Neuronal stem cell (in vitro differentiated cells): ENCODE results near the gene RASGRF1.

Experiments used
- DNase-seq: peaks from one replicate; pipeline ENCODE4 v3.0.0-alpha.2; 2013; ENCODE audit warnings: low spot score
- H2AFZ ChIP-seq: one replicate; pipeline ENCODE4 v1.6.1; 2013; ENCODE audit warnings: mild to moderate bottlenecking, low read length, inconsistent platforms
- H2AK5ac ChIP-seq: 2 replicates; pipeline ENCODE4 v1.6.1; 2013; ENCODE audit warnings: low read depth, mild to moderate bottlenecking, inconsistent platforms, low read length, moderate library complexity, mixed read lengths
- H2BK120ac ChIP-seq: 2 replicates; pipeline ENCODE4 v1.6.1; 2013; ENCODE audit warnings: low read depth, mild to moderate bottlenecking, inconsistent platforms, low read length, moderate library complexity, mixed read lengths
- H2BK12ac ChIP-seq: one replicate; pipeline ENCODE4 v1.6.1; 2013; ENCODE audit warnings: low read length, inconsistent platforms
- H2BK15ac ChIP-seq: 2 replicates; pipeline ENCODE4 v1.6.1; 2013; ENCODE audit warnings: mild to moderate bottlenecking, low read length, inconsistent platforms, mixed read lengths
- H2BK5ac ChIP-seq: one replicate; pipeline ENCODE4 v1.6.1; 2013; ENCODE audit warnings: inconsistent platforms, mild to moderate bottlenecking, low read length, moderate library complexity
- H3K14ac ChIP-seq: one replicate; pipeline ENCODE4 v1.6.1; 2013; ENCODE audit warnings: low read length, inconsistent platforms
- H3K18ac ChIP-seq: 2 replicates; pipeline ENCODE4 v1.6.1; 2013; ENCODE audit warnings: low read length, inconsistent platforms
- H3K23ac ChIP-seq: 2 replicates; pipeline ENCODE4 v1.6.1; 2013; ENCODE audit warnings: low read depth, mild to moderate bottlenecking, mixed read lengths, low read length, inconsistent platforms; ENCODE audit not compliant: poor library complexity
- H3K27ac ChIP-seq: replicated peaks from 3 replicates; pipeline ENCODE4 v1.5.1; 2013; ENCODE audit warnings: low read length, inconsistent platforms
- H3K27me3 ChIP-seq, 3 experiments: 2 replicates each; pipeline ENCODE4 v1.6.1; 2013; ENCODE audit warnings: low read length in 3 of 3, mild to moderate bottlenecking in 2 of 3, inconsistent platforms in 1 of 3, low read depth in 1 of 3, mixed read lengths in 1 of 3, moderate library complexity in 1 of 3; ENCODE audit not compliant: control insufficient read depth in 3 of 3, insufficient read depth in 3 of 3
- H3K36me3 ChIP-seq, 2 donors: replicated peaks in 1 of 2; 2 replicates each; pipeline ENCODE4 v1.6.1; 2013; ENCODE audit warnings: low read length in 2 of 2; ENCODE audit not compliant: control insufficient read depth in 2 of 2, insufficient read depth in 2 of 2
- H3K4ac ChIP-seq: 2 replicates; pipeline ENCODE4 v1.6.1; 2013; ENCODE audit warnings: inconsistent platforms, mild to moderate bottlenecking, low read length, moderate library complexity
- H3K4me1 ChIP-seq, 2 donors: 1 replicate in 1 of 2; 2 replicates in 1 of 2; pipeline ENCODE4 v1.6.1; 2013; ENCODE audit warnings: low read length in 2 of 2, low read depth in 1 of 2; ENCODE audit not compliant: control insufficient read depth in 2 of 2, insufficient read depth in 1 of 2
- H3K4me2 ChIP-seq: one replicate; pipeline ENCODE4 v1.6.1; 2013; ENCODE audit warnings: mild to moderate bottlenecking, low read length, inconsistent platforms; ENCODE audit not compliant: insufficient read depth, poor library complexity, severe bottlenecking
- H3K4me3 ChIP-seq, 2 donors: 2 replicates each; pipeline ENCODE4 v1.5.1; 2013; ENCODE audit warnings: low read length in 2 of 2, mild to moderate bottlenecking in 2 of 2, inconsistent platforms in 1 of 2, moderate library complexity in 1 of 2
- H3K79me1 ChIP-seq: one replicate; pipeline ENCODE4 v1.6.1; 2013; ENCODE audit warnings: low read depth, mild to moderate bottlenecking, inconsistent platforms, low read length, moderate library complexity
- H3K9ac ChIP-seq: one replicate; pipeline ENCODE4 v1.6.1; 2013; ENCODE audit warnings: mild to moderate bottlenecking, low read depth, low read length, inconsistent platforms; ENCODE audit not compliant: poor library complexity
- H3K9me3 ChIP-seq, 2 donors: replicated peaks in 1 of 2; 2 replicates each; pipeline versions ENCODE3 to v1.6.1; 2013; ENCODE audit warnings: low read length in 2 of 2, mild to moderate bottlenecking in 2 of 2, inconsistent platforms in 1 of 2, low read depth in 1 of 2, mixed read lengths in 1 of 2, moderate library complexity in 1 of 2; ENCODE audit not compliant: control insufficient read depth in 2 of 2, insufficient read depth in 1 of 2
- H4K8ac ChIP-seq: one replicate; pipeline ENCODE4 v1.6.1; 2013; ENCODE audit warnings: low read depth, mild to moderate bottlenecking, inconsistent platforms, low read length, moderate library complexity
- H4K91ac ChIP-seq: one replicate; pipeline ENCODE4 v1.6.1; 2013; ENCODE audit warnings: low read length, low read depth, mild to moderate bottlenecking, inconsistent platforms; ENCODE audit not compliant: poor library complexity
- WGBS, 2 donors: extraction: QIAGEN DNeasy Blood & Tissue Kit; methylation state at CpG; one replicate each; pipeline ENCODE4 v1.1.7; 2013; ENCODE audit warnings: missing lambda C conversion rate in 2 of 2, mixed read lengths in 1 of 2; ENCODE audit not compliant: insufficient read length in 2 of 2, insufficient replicate concordance in 1 of 2; ENCODE audit errors: extremely low coverage in 2 of 2; 5-methylcytosine and 5-hydroxymethylcytosine counted together

The RASGRF1 gene

GRCh38 chr15:78910271-78910670 lies 180.3 kb downstream of the RASGRF1 start:
- Histone ChIP-seq H3K79me1 (peaks cover 2% of the 10 kb centered on the region), H3K36me3 (peaks cover 33 to 91% of the 10 kb centered on the region in 2 donors), H2AK5ac (no peak overlapping the region), H2AFZ (no peak overlapping the region), H3K4me3 (no peak overlapping the region), H3K23ac (no peak overlapping the region), H2BK15ac (no peak overlapping the region), H3K27me3 (no peaks in the 10 kb centered on the region), H3K4ac (no peak overlapping the region), H3K14ac (no peak overlapping the region), H3K18ac (no peak overlapping the region), H4K8ac (no peak overlapping the region), H2BK12ac (no peak overlapping the region), H2BK120ac (no peak overlapping the region), H3K4me2 (no peak overlapping the region), H3K27ac (no peak overlapping the region), H3K4me1 (no peaks in the 10 kb centered on the region), H3K9ac (no peak overlapping the region), H3K9me3 (no peaks in the 10 kb centered on the region), H2BK5ac (no peak overlapping the region), H4K91ac (no peak overlapping the region)
- DNase-seq: no peak
- WGBS, 2 donors: no CpG with 5 or more reads among the region's 7 CpGs
